ENCODE data around the gene REX1BD.
"Not testable (repeated sequence)": the region's sequence is repeated elsewhere in the genome, so short reads cannot be mapped to it uniquely, and the experiment has no call there.

The REX1BD gene

GRCh38 chr19:18600692-18601397, 12.2 kb downstream of the REX1BD start:
- in situ Hi-C loops (cut with HindIII; ENCODE audit: low sequenced_read_pairs) = not testable (repeated sequence)

- in situ Hi-C loops (cut with HindIII; ENCODE audit: low sequenced_read_pairs) = no loop called here
These were observed 13.3 kb downstream of the REX1BD start for GRCh38 chr19:18601875-18602274.

- in situ Hi-C loops (cut with HindIII; ENCODE audit: low sequenced_read_pairs) = no loop called here
These were observed 14.8 kb downstream of the REX1BD start for GRCh38 chr19:18603255-18603957.

- in situ Hi-C loops (cut with HindIII; ENCODE audit: low sequenced_read_pairs) = no loop called here
These were observed 15.6 kb downstream of the REX1BD start for GRCh38 chr19:18603958-18604819.

GRCh38 chr19:18604820-18605159, 16.2 kb downstream of the REX1BD start:
- in situ Hi-C loops (cut with HindIII; ENCODE audit: low sequenced_read_pairs) = no loop called here

- in situ Hi-C loops (cut with HindIII; ENCODE audit: low sequenced_read_pairs) = no loop called here
These were observed 16.6 kb downstream of the REX1BD start for GRCh38 chr19:18605196-18605545.

- in situ Hi-C loops (cut with HindIII; ENCODE audit: low sequenced_read_pairs) = no loop called here
These were observed 17.1 kb downstream of the REX1BD start for GRCh38 chr19:18605546-18606280.

- in situ Hi-C loops (cut with HindIII; ENCODE audit: low sequenced_read_pairs) = no loop called here
These were observed 18.0 kb downstream of the REX1BD start, which contains the start of gene CRLF1 for GRCh38 chr19:18606281-18607225. CRLF1 (minus strand) TSS chr19:18606799; CDS start chr19:18606656, 143 bp downstream.

GRCh38 chr19:18607226-18608101, 18.9 kb downstream of the REX1BD start:
- in situ Hi-C loops (cut with HindIII; ENCODE audit: low sequenced_read_pairs) = no loop called here

GRCh38 chr19:18608102-18608804, 19.7 kb downstream of the REX1BD start:
- in situ Hi-C loops (cut with HindIII; ENCODE audit: low sequenced_read_pairs) = no loop called here

- in situ Hi-C loops (cut with HindIII; ENCODE audit: low sequenced_read_pairs) = no loop called here
These were observed 20.5 kb downstream of the REX1BD start for GRCh38 chr19:18608805-18609716.

GRCh38 chr19:18609717-18610051, 21.1 kb downstream of the REX1BD start:
- in situ Hi-C loops (cut with HindIII; ENCODE audit: low sequenced_read_pairs) = no loop called here

GRCh38 chr19:18610245-18610555, 21.6 kb downstream of the REX1BD start:
- in situ Hi-C loops (cut with HindIII; ENCODE audit: low sequenced_read_pairs) = no loop called here

GRCh38 chr19:18610556-18611326, 22.1 kb downstream of the REX1BD start:
- in situ Hi-C loops (cut with HindIII; ENCODE audit: low sequenced_read_pairs) = no loop called here

- in situ Hi-C loops (cut with HindIII; ENCODE audit: low sequenced_read_pairs) = no loop called here
These were observed 22.9 kb downstream of the REX1BD start for GRCh38 chr19:18611327-18612050.

Data from DLD1 (cell line).